Suppressor macrophage (primary cell): ENCODE data around the gene METTL16.
A peak's percentile ranks its signal among the peaks of the same experiment; 100 is the strongest.
"Not testable (repeated sequence)": the region's sequence is repeated elsewhere in the genome, so short reads cannot be mapped to it uniquely, and the experiment has no call there.

Experiments used
- DNase-seq, 4 experiments: peaks; one replicate each; pipeline ENCODE4 v3.0.0-alpha.2; 2020 to 2022
- total RNA-seq, 17 experiments: gene quantifications; one replicate each; lab custom pipeline; 2026; ENCODE audit warnings: mixed read lengths in 6 of 17, inconsistent platforms in 3 of 17; lab: John Stamatoyannopoulos, UW

METTL16 gene
- 8.7 to 34.1 (median 27.4) reads per million in 17 experiments for total RNA-seq

DNA sequence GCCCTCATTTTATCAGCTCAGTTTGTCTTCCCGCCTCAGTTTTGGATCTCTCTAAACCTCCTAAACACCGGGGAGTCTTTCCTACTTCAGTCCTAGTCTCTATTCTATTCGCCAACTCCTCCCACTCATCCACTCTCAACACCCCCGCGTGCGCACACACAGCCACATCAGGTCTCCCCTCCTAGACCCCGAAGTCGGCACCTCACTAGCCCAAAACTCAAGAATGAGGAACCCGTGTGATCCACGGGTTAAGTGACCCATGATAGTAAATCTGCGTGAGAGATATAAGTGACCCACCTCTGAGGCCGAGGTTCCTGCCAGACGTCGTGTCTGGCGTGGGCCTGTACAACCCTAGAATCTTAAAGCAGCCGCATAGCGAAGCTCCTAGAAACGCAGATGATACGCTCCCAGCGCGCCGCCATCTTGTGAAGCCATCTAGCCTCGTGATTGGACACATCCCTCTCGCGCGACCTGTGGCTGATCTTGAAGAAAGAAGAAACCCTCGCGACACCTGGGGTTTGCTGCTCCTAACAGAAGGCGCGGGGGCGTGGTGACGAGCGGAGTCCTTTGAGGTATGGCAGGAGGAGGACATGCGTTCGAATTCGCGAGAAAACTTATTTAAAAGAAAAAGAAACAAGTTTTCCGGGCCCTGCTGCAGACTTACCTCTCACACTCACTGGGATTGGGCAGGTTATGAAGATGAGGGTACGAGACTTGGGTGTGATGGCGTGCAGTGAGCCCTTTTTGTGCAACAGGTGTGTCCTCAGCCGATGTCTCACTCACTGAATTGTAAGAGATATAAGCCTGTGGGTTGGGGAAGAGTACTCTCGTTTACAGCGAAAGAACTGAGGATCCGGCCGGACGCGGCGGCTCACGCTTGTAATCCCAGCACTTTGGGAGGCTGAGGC is at the start of gene METTL16:
METTL16 (minus strand) TSS at position 427 of the 908 bp plus-strand sequence. CDS start 9,557 bp downstream, outside the sequence.
- peak; percentile 99 to 100 (median 100) for DNase-seq

DNA sequence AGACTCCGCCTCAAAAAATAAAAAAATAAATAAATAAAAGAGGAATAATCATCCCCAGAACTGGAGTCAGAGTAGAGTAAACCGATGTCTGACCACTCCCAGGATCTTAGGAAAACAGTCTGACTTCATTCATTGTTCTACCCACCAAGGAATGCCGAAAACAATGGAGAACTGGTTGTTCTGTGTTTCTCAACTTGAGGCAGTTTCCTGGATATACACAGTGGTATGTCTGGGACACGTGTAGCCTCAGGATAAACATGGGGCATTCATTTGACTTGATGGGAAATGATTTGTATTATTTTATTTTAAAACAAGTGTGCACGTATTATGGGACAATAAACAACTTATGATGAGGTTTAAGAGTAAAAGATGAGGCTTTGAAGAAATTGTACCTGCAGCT is 49.0 kb upstream of the METTL16 start:
- no peak for DNase-seq

GRCh38 chr17:2551928-2552327 is 40.2 kb upstream of the METTL16 start:
- no peak for DNase-seq

DNA sequence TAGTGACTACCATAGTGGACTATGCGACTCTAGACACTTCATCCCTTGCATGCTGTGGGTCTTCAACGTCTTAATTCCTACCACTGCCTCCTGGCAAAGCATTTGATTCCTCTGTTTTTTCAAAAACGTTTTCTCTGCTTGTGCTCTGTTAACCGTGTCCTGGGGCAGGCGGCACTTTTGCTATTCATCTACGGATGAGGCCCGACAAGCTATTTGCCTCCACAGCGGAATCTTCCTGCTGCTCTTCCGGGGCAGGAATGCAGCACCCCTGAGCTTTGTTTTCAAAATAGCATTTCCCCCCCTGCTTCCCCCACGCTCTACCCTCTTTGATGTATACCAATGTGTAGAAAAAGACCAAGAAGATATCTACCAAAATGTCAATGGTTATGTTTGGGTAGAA is 39.8 kb upstream of the METTL16 start:
- DNase-seq: no peak

DNA sequence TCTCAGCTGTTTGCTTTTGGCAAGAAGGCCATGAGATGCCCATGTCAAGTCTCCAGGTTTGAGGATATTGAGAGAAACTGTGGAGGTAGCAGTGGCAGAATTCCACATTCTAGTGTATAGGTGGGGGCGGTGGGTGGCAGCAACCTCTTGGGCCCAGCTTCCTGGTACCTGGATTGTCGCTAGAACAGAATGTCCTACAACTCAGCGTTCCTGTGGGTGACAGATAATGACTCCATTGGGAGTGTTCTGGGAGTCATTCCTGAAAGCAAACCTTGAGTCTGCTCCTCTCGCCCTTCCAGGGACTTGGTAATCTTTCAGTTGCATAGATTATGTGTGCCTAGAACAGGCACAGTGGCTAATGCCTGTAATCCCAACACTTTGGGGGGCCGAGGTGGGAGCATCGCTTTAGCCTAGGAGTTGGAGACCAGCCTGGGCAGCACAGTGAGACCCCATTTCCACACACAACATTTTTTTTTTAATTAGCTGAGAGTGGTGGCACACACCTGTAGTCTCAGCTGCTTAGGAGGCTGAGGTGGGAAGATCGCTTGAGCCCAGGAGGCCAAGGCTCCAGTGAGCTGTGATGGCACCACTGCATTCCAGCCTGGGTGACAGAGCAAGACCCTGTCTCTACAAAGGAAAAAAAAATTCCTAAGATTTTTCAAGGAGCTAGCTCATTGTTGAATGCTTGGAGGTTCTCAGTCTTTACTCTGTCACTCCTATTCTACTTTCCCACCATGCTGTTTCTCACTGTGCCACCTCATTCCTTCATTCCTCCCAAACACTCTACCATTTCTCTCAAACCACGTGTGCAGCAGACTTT is 37.9 kb upstream of the METTL16 start:
- DNase-seq: no peak

DNA sequence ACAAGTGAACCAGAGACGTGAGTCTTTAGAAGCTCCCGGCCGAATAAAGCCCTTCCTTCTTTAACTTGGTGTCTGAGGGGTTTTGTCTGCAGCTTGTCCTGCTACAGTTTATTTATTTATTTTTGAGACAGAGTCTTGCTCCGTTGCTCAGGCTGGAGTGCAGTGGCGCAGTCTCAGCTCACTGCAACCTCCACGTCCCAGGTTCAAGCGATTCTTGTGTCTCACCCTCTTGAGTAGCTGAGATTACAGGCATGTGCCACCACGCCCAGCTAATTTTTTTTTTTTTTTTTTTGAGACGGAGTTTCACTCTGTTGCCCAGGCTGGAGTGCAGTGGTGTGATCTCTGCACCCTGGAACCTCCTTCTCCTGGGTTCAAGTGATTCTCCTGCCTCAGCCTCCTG is 36.3 kb upstream of the METTL16 start:
- DNase-seq: not testable (repeated sequence)

DNA sequence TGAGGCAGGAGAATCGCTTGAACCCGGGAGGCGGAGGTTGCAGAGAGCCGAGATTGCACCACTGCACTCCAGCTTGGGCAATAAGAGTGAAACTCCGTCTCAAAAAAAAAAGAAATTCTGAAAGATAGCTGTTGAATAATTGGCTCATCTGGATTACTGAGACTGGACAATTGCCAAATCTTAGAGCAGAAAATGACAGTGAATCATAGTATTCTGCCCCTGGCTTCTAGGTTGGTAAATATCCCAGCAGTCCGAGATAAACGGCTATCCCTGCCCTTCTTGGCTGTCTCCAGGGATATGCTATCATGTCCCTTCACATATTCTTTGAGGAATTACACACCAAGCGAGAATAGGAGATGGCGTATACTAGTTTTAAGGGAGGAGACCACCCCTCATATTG is 35.5 kb upstream of the METTL16 start:
- peak in 2 of 4 experiments; percentile 19 to 23 for DNase-seq

DNA sequence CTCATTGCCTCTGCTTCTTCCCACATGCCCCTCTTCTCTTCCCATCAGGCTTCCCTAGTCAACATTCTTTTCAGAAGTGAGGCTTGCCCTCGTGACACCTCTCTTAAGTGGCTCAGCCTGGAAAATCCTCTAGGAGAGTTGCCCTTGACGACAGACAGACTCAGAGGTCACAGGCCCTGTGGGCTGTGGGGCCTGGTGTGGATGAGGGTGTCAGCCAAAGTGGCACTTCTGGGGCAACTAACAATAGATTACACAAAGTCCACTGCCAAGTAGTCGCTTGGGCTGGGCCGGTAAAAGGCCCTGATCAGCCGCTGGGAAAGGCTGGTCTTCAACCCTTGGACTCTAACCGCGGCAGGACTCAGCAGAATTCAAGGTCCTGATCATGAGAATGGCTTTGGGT is 33.7 kb upstream of the METTL16 start:
- no peak for DNase-seq

- DNase-seq: peak; percentile 27 to 69 (median 58)
Measured at GRCh38 chr17:2542456-2542855, 30.8 kb upstream of the METTL16 start.

- no peak for DNase-seq
Measured at GRCh38 chr17:2542056-2542455, 30.4 kb upstream of the METTL16 start.

GRCh38 chr17:2537579-2537978 is 25.9 kb upstream of the METTL16 start:
- DNase-seq: not testable (repeated sequence)

DNA sequence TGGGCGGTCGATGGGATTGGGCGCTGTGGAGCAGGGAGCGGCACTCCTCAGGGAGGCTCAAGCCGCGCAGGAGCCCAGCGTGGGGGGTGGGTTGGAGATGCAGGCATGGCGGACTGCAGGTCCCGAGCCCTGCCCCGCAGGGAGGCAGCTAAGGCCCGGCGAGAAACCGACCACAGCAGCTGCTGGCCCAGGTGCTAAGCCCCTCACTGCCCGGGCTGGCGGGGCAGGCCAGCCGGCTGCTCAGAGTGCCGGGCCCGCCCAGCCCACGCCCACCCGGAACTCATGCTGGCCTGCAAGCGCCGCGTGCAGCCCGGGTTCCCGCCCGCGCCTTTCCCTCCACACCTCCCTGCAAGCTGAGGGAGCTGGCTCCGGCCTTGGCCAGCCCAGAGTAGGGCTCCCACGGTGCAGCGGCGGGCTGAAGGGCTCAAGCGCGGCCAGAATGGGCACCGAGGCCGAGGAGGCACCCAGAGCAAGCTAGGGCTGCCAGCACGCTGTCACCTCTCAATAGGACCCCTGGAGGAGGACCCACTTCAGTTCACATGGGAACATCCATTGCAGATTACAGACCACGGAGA is 20.5 kb upstream of the METTL16 start:
- DNase-seq: no peak

DNA sequence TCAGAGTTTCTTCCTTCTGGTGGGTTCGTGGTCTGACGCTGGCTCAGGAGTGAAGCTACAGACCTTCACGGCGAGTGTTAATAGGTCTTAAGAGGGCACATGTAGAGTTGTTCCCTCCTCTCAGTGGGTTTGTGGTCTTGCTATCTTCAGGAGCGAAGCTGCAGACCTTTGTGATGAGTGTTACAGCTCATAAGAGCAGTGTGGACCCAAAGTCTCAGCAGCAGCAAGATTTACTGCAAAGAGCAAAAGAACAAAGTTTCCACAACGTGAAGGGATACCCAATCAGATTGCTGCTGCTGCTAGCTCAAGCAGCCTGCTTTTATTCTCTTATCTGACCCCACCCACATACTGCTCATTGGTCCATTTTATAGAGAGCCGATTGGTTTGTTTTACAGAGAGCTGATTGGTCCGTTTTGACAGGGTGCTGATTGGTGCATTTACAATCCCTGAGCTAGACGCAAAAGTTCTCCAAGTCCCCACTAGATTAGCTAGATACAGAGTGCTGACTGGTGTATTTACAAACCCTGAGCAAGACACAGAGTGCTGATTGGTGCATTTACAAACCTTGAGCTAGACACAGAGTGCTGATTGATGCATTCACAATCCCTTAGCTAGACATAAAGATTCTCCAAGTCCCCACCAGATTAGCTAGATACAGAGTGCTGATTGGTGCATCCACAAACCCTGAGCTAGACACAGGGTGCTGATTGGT is 19.7 kb upstream of the METTL16 start:
- not testable (repeated sequence) for DNase-seq

DNA sequence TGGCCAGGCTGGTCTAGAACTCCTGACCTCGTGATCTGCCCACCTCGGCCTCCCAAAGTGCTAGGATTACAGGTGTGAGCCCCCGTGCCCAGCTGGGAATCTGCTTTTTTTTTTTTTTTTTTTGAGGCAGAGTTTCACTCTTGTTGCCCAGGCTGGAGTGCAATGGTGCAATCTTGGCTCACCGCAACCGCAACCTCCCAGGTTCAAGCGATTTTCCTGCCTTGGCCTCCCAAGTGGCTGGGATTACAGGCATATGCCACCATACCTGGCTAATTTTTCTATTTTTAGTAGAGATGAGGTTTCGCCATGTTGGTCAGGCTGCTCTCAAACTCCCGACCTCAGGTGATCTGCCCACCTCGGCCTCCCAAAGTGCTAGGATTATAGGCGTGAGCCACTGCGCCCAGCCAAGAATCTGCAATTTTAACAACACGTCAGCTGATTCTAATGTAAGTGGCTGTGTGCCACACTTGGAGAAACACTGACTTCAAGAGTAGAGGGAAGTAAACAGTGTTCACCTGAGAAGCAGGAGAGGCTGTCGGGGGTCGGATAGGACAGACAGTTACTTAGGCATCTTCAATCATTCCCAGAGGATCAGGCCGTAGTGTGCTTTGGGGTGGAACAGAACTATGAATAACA is 10.2 kb upstream of the METTL16 start:
- DNase-seq: not testable (repeated sequence)

DNA sequence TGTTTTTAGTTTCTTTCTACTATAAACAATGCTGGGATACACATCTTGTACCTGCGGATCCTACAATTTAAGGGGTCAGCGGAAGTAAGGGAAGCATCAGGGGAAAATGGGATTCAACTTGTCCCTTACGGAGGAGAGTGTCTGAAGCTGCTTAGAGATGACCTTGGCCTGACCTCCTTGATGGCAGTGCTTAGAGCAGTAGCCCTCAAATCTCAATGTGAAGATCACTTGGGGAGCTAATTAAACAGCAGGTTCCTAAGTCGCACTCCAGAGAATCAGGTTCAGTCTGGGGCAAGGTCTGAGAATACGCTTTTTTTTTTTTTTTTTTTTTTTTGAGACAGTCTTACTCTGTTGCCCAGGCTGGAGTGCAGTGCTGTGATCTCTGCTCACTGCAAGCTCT is 9.6 kb upstream of the METTL16 start:
- no peak for DNase-seq

DNA sequence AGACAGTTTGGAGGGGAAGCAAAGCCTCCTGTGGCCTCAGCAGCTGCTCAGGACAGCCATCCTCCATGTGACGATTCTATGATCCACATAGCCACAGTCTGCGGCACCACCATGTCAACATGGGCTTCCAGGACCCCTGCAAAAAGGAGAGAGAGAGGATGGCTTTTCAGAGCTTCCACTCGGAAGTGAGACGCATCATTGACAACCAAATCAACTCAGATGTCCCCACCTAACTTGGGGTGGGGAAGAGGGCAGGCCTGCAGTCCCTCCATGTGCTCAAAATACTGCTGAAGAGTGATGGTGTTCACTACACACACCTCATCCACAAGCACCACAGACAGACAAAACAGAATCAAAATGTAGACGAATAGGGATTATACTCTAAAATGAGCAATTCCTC is 5.9 kb upstream of the METTL16 start:
- DNase-seq: no peak

DNA sequence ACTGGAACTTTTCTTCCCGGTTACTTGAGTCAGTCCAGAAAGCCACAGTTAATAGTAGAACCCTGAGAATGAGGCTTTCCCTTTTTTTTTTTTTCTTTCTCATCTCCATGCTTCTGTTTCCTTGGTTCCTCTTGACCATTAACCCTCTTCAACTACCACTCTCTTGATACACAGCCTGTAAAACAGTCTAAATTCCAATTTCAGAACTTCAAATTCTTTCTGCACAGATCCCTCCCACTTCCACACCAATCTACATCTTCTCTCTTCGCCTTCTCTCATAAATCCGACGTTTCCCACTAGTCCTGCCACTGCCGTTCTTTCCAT is 588 bp downstream of the METTL16 start:
- peak in 1 of 4 experiments; percentile 15 for DNase-seq

GRCh38 chr17:2510559-2510958 is 1.1 kb downstream of the METTL16 start:
- no peak for DNase-seq

- no peak for DNase-seq
Measured at GRCh38 chr17:2508035-2508434, 3.7 kb downstream of the METTL16 start.

- DNase-seq: not testable (repeated sequence)
Measured at GRCh38 chr17:2507015-2507414, 4.7 kb downstream of the METTL16 start.

DNA sequence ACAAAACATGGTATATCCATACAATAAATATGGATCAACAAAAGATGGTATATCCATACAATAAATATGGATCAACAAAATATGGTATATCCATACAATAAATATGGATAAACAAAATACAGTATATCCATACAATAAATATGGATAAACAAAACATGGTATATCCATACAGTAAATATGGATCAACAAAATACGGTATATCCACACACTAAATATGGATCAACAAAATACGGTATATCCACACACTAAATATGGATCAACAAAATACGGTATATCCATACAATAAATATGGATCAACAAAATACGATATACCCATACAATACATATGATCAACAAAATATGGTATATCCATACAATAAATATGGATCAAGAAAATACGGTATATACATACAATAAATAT is 8.1 kb downstream of the METTL16 start:
- no peak for DNase-seq
